Dendritic cell treated with granulocyte-macrophage colony-stimulating factor and Interleukin-4, amounts not matched to agents 40 ng/mL and 50 ng/mL, for 4 days (primary cell): ENCODE results near the gene SPOCD1.

ENCODE experiments used
- H3K27ac Mint-ChIP-seq: one replicate; pipeline ENCODE4 v1.8.0; 2022; ENCODE audit warnings: mild to moderate bottlenecking, mixed read lengths
- H3K27me3 Mint-ChIP-seq: one replicate; pipeline ENCODE4 v1.8.0; 2022; ENCODE audit warnings: mild to moderate bottlenecking, mixed read lengths
- H3K36me3 Mint-ChIP-seq: one replicate; pipeline ENCODE4 v1.8.0; 2022; ENCODE audit warnings: low read depth, mixed read lengths
- H3K4me1 Mint-ChIP-seq: one replicate; pipeline ENCODE4 v1.8.0; 2022; ENCODE audit warnings: low read depth, mixed read lengths
- H3K4me3 Mint-ChIP-seq: one replicate; pipeline ENCODE4 v1.8.0; 2022; ENCODE audit warnings: mild to moderate bottlenecking, moderate library complexity, mixed read lengths
- H3K9me3 Mint-ChIP-seq: one replicate; pipeline ENCODE4 v1.8.0; 2022; ENCODE audit warnings: mixed read lengths
- intact Hi-C: fragments of 100-400 bp; cut with micrococcal nuclease; formaldehyde crosslinking; loops from one replicate; pipeline ENCODE4 v1.15.0; 2022

SPOCD1 gene

GRCh38 chr1:31815752-31816500 lies at the start of gene SPOCD1:
Gene SPOCD1 (minus strand): TSS chr1:31816022. CDS start chr1:31815333, 689 bp downstream.
- Mint-ChIP-seq H3K9me3 (no peaks in the 10 kb centered on the region), H3K36me3 (no peaks in the 10 kb centered on the region), H3K27me3 (peaks cover 29% of the 10 kb centered on the region), H3K4me3 (no peak within 1 kb of the TSS), H3K4me1 (peaks cover 15% of the 10 kb centered on the region), H3K27ac (no peak within 1 kb of the TSS)
- intact Hi-C loops: loop anchor here (1.0 kb wide), 1 partner anchor 148 kb away; no protein-coding TSS in a partner anchor

GRCh38 chr1:31862071-31862470 lies 46.2 kb upstream of the SPOCD1 start:
- no peaks in the 10 kb centered on the region for H3K36me3 Mint-ChIP-seq
- H3K4me3 Mint-ChIP-seq: no peak overlapping the region
- peaks cover 1% of the 10 kb centered on the region for H3K27me3 Mint-ChIP-seq
- no peaks in the 10 kb centered on the region for H3K9me3 Mint-ChIP-seq
- H3K4me1 Mint-ChIP-seq: no peaks in the 10 kb centered on the region
- intact Hi-C loops: no loop called here
- no peak overlapping the region for H3K27ac Mint-ChIP-seq

- Mint-ChIP-seq H3K27me3 (peaks cover 1% of the 10 kb centered on the region), H3K4me1 (no peaks in the 10 kb centered on the region), H3K9me3 (no peaks in the 10 kb centered on the region), H3K4me3 (no peak overlapping the region), H3K27ac (no peak overlapping the region), H3K36me3 (no peaks in the 10 kb centered on the region)
- intact Hi-C loops: no loop called here
Observed at GRCh38 chr1:31861346-31861745, 45.5 kb upstream of the SPOCD1 start.

- Mint-ChIP-seq H3K4me3 (no peak overlapping the region), H3K27me3 (peaks cover 1% of the 10 kb centered on the region), H3K9me3 (no peaks in the 10 kb centered on the region), H3K27ac (no peak overlapping the region), H3K4me1 (no peaks in the 10 kb centered on the region), H3K36me3 (no peaks in the 10 kb centered on the region)
- intact Hi-C loops: no loop called here
Observed at GRCh38 chr1:31860581-31860980, 44.8 kb upstream of the SPOCD1 start.

GRCh38 chr1:31859719-31860118 lies 43.9 kb upstream of the SPOCD1 start:
- Mint-ChIP-seq H3K4me1 (no peaks in the 10 kb centered on the region), H3K27ac (no peak overlapping the region), H3K4me3 (no peak overlapping the region), H3K9me3 (no peaks in the 10 kb centered on the region), H3K27me3 (peaks cover 1% of the 10 kb centered on the region), H3K36me3 (no peaks in the 10 kb centered on the region)
- intact Hi-C loops: no loop called here

GRCh38 chr1:31859044-31859443 lies 43.2 kb upstream of the SPOCD1 start:
- Mint-ChIP-seq H3K4me3 (no peak overlapping the region), H3K4me1 (no peaks in the 10 kb centered on the region), H3K27ac (no peak overlapping the region), H3K36me3 (no peaks in the 10 kb centered on the region), H3K9me3 (no peaks in the 10 kb centered on the region), H3K27me3 (peaks cover 1% of the 10 kb centered on the region)
- intact Hi-C loops: no loop called here

GRCh38 chr1:31857863-31858262 lies 42.0 kb upstream of the SPOCD1 start:
- H3K4me3 Mint-ChIP-seq: no peak overlapping the region
- H3K36me3 Mint-ChIP-seq: no peaks in the 10 kb centered on the region
- intact Hi-C loops: no loop called here
- no peaks in the 10 kb centered on the region for H3K4me1 Mint-ChIP-seq
- H3K9me3 Mint-ChIP-seq: no peaks in the 10 kb centered on the region
- H3K27ac Mint-ChIP-seq: no peak overlapping the region
- peaks cover 1% of the 10 kb centered on the region for H3K27me3 Mint-ChIP-seq

GRCh38 chr1:31856140-31856539 lies 40.3 kb upstream of the SPOCD1 start:
- Mint-ChIP-seq H3K27ac (no peak overlapping the region), H3K4me3 (no peak overlapping the region), H3K9me3 (no peaks in the 10 kb centered on the region), H3K4me1 (no peaks in the 10 kb centered on the region), H3K36me3 (no peaks in the 10 kb centered on the region), H3K27me3 (peaks cover 1% of the 10 kb centered on the region)
- intact Hi-C loops: no loop called here

- H3K27me3 Mint-ChIP-seq: peaks cover 1% of the 10 kb centered on the region
- no peak overlapping the region for H3K27ac Mint-ChIP-seq
- H3K4me1 Mint-ChIP-seq: no peaks in the 10 kb centered on the region
- no peak overlapping the region for H3K4me3 Mint-ChIP-seq
- intact Hi-C loops: no loop called here
- no peaks in the 10 kb centered on the region for H3K9me3 Mint-ChIP-seq
- no peaks in the 10 kb centered on the region for H3K36me3 Mint-ChIP-seq
Observed at GRCh38 chr1:31855038-31855845, 39.4 kb upstream of the SPOCD1 start.

GRCh38 chr1:31849653-31850052 lies 33.8 kb upstream of the SPOCD1 start:
- peaks cover 7% of the 10 kb centered on the region for H3K4me1 Mint-ChIP-seq
- H3K27ac Mint-ChIP-seq: no peak overlapping the region
- H3K9me3 Mint-ChIP-seq: no peaks in the 10 kb centered on the region
- intact Hi-C loops: no loop called here
- H3K4me3 Mint-ChIP-seq: no peak overlapping the region
- H3K27me3 Mint-ChIP-seq: peaks cover 11% of the 10 kb centered on the region
- H3K36me3 Mint-ChIP-seq: no peaks in the 10 kb centered on the region

- Mint-ChIP-seq H3K4me1 (peaks cover 9% of the 10 kb centered on the region), H3K27ac (no peak overlapping the region), H3K27me3 (peaks cover 11% of the 10 kb centered on the region), H3K9me3 (no peaks in the 10 kb centered on the region), H3K4me3 (no peak overlapping the region), H3K36me3 (no peaks in the 10 kb centered on the region)
- intact Hi-C loops: no loop called here
Observed at GRCh38 chr1:31848381-31848897, 32.6 kb upstream of the SPOCD1 start.

- H3K9me3 Mint-ChIP-seq: no peaks in the 10 kb centered on the region
- peaks cover 12% of the 10 kb centered on the region for H3K4me1 Mint-ChIP-seq
- peaks cover 11% of the 10 kb centered on the region for H3K27me3 Mint-ChIP-seq
- H3K36me3 Mint-ChIP-seq: no peaks in the 10 kb centered on the region
- H3K27ac Mint-ChIP-seq: no peak overlapping the region
- H3K4me3 Mint-ChIP-seq: no peak overlapping the region
- intact Hi-C loops: no loop called here
Observed at GRCh38 chr1:31846484-31846883, 30.7 kb upstream of the SPOCD1 start.

- intact Hi-C loops: no loop called here
- Mint-ChIP-seq H3K27me3 (peaks cover 5% of the 10 kb centered on the region), H3K9me3 (no peaks in the 10 kb centered on the region), H3K27ac (no peak overlapping the region), H3K36me3 (no peaks in the 10 kb centered on the region), H3K4me3 (no peak overlapping the region), H3K4me1 (peaks cover 9% of the 10 kb centered on the region)
Observed at GRCh38 chr1:31843506-31843905, 27.7 kb upstream of the SPOCD1 start.

- no peaks in the 10 kb centered on the region for H3K36me3 Mint-ChIP-seq
- H3K9me3 Mint-ChIP-seq: no peaks in the 10 kb centered on the region
- no peak overlapping the region for H3K4me3 Mint-ChIP-seq
- intact Hi-C loops: no loop called here
- peaks cover 14% of the 10 kb centered on the region for H3K4me1 Mint-ChIP-seq
- no peak overlapping the region for H3K27ac Mint-ChIP-seq
- H3K27me3 Mint-ChIP-seq: peaks cover 6% of the 10 kb centered on the region
Observed at GRCh38 chr1:31839662-31840343, 24.0 kb upstream of the SPOCD1 start.
